22Rv1 (cell line): ENCODE data around the gene ANXA10.

Experiments used
- CTCF ChIP-seq: fragments of 450-650 bp; IDR thresholded peaks from 2 replicates; pipeline ENCODE4 v1.5.1; 2017; ENCODE audit warnings: mild to moderate bottlenecking
- ZFX ChIP-seq: fragments of 450-650 bp; IDR thresholded peaks from 2 replicates; pipeline ENCODE4 v1.6.1; 2017; ENCODE audit warnings: antibody characterized with exemption, borderline replicate concordance

GRCh38 chr4:168128601-168129000 is 36.3 kb downstream of the ANXA10 start:
- TF ChIP-seq CTCF, result no peak
- no peak for TF ChIP-seq ZFX
